Suprapubic skin (tissue), 3 donors: ENCODE data around the gene RTN4R.

ENCODE experiments used
- EP300 ChIP-seq: sonication (generic); formaldehyde crosslinking; IDR thresholded peaks from one replicate; pipeline ENCODE4 v1.6.1; 2017; ENCODE audit warnings: antibody characterized with exemption
- POLR2A ChIP-seq, 2 donors: fragments of 450-650 bp; IDR thresholded peaks; one replicate each; pipeline ENCODE4 v1.6.1; 2017; ENCODE audit warnings: antibody characterized with exemption in 2 of 2, mild to moderate bottlenecking in 2 of 2, moderate library complexity in 2 of 2
- TF ChIP-seq, protein P1 (sequence below), 2 donors: fragments of 200-600 bp in 1 of 2; fragments of 450-650 bp in 1 of 2; sonication (generic) in 1 of 2; IDR thresholded peaks; one replicate each; pipeline ENCODE4 v1.5.1; 2016 to 2019; ENCODE audit warnings: antibody characterized with exemption in 2 of 2, mild to moderate bottlenecking in 1 of 2, moderate library complexity in 1 of 2

DNA sequence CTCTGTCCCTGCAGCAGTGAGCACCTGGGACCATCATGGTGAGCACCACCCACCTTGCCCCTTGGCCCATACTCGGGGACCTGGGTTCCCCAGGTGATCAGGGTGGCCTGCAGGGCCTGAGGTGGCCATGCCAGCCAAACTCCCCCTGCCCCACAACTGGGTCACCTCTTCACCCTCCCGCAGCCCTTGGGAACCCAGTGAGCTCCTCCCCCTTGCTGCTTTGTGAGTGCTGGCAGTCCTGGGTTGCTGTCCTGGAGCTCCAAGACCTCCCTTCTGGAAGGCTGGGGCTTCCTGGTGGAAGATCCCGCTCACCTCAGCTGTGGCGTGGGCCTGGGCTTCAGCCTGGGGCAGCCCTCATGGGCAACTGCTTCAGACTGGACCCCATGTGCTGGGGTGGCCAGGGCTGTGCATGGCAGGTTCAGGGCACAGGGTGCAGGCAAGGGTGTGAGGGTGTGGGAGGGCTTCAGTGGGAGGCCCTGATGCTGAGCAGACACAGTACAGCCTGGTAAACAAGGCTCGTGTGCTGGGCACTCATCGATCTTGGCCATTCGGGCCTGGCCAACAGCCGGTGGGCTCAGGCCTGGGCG is 57.6 kb downstream of the RTN4R start:
- TF ChIP-seq POLR2A (IDR thresholded peaks at IDR 0.05) = no peak
- TF ChIP-seq, protein P1, sequence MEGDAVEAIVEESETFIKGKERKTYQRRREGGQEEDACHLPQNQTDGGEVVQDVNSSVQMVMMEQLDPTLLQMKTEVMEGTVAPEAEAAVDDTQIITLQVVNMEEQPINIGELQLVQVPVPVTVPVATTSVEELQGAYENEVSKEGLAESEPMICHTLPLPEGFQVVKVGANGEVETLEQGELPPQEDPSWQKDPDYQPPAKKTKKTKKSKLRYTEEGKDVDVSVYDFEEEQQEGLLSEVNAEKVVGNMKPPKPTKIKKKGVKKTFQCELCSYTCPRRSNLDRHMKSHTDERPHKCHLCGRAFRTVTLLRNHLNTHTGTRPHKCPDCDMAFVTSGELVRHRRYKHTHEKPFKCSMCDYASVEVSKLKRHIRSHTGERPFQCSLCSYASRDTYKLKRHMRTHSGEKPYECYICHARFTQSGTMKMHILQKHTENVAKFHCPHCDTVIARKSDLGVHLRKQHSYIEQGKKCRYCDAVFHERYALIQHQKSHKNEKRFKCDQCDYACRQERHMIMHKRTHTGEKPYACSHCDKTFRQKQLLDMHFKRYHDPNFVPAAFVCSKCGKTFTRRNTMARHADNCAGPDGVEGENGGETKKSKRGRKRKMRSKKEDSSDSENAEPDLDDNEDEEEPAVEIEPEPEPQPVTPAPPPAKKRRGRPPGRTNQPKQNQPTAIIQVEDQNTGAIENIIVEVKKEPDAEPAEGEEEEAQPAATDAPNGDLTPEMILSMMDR (IDR thresholded peaks at IDR 0.05) = no peak
- TF ChIP-seq EP300 = no peak
